HEK293 (cell line): ENCODE results near the gene PHETA1.

ENCODE experiments used
- CTCF ChIA-PET: fragments of 350-600 bp; formaldehyde crosslinking; extraction: SDS; loops from one replicate; lab custom pipeline; 2021; ENCODE audit warnings: antibody characterized with exemption; lab: Yijun Ruan, JAX
- POLR2A ChIA-PET: fragments of 300-600 bp; formaldehyde crosslinking; extraction: SDS; loops from one replicate; lab custom pipeline; 2020; ENCODE audit warnings: antibody characterized with exemption, inconsistent platforms; lab: Yijun Ruan, JAX
- H3K27ac ChIP-seq: fragments of 200-500 bp; sonication (Bioruptor generic); 2 replicates; pipeline ENCODE4 v1.5.1; 2014; ENCODE audit warnings: low read depth, low read length, control low read depth, inconsistent platforms; ENCODE audit errors: extremely low read depth
- H3K36me3 ChIP-seq, 2 experiments: fragments of 200-500 bp in 1 of 2; sonication (Bioruptor generic) in 1 of 2; 1 replicate in 1 of 2; 2 replicates in 1 of 2; pipeline ENCODE4 v1.5.1; 2014 to 2017; ENCODE audit warnings: inconsistent platforms in 2 of 2, low read length in 2 of 2; ENCODE audit not compliant: control insufficient read depth in 2 of 2, insufficient read depth in 1 of 2
- H3K4me1 ChIP-seq: fragments of 200-500 bp; sonication (Bioruptor generic); 2 replicates; pipeline ENCODE4 v1.5.1; 2014; ENCODE audit warnings: mild to moderate bottlenecking, low read length, inconsistent platforms; ENCODE audit not compliant: control insufficient read depth, insufficient read depth
- H3K4me3 ChIP-seq: 2 replicates; pipeline ENCODE4 v1.5.1; 2011; ENCODE audit warnings: low read depth, mild to moderate bottlenecking, control low read depth, low read length, moderate library complexity
- H3K9me3 ChIP-seq: fragments of 200-500 bp; sonication (Bioruptor generic); 2 replicates; pipeline ENCODE4 v1.5.1; 2014; ENCODE audit warnings: low read depth, low read length, inconsistent platforms; ENCODE audit not compliant: control insufficient read depth, insufficient read depth
- KLF1 ChIP-seq: fragments of 450-650 bp; formaldehyde crosslinking; IDR thresholded peaks from 2 replicates; pipeline ENCODE4 v1.5.1; 2016; ENCODE audit warnings: missing biosample characterization, missing genetic modification characterization
- PBX3 ChIP-seq: sonication (generic); formaldehyde crosslinking; IDR thresholded peaks from 2 replicates; pipeline ENCODE4 v1.8.1; 2022; ENCODE audit warnings: mild to moderate bottlenecking, moderate library complexity, missing genetic modification reagents
- PRDM1 ChIP-seq: fragments of 450-650 bp; formaldehyde crosslinking; IDR thresholded peaks from 2 replicates; pipeline ENCODE4; 2016; ENCODE audit warnings: missing biosample characterization, missing genetic modification characterization
- REST ChIP-seq: fragments of 450-650 bp; formaldehyde crosslinking; IDR thresholded peaks from 2 replicates; pipeline ENCODE4 v1.5.1; 2016; ENCODE audit warnings: missing biosample characterization, missing genetic modification characterization
- SALL2 ChIP-seq: fragments of 450-650 bp; formaldehyde crosslinking; IDR thresholded peaks from 2 replicates; pipeline ENCODE4 v1.5.0; 2017; ENCODE audit warnings: missing biosample characterization, mild to moderate bottlenecking, missing genetic modification characterization, borderline replicate concordance
- ZBTB49 ChIP-seq: fragments of 450-650 bp; formaldehyde crosslinking; IDR thresholded peaks from 2 replicates; pipeline ENCODE4 v1.5.1; 2016; ENCODE audit warnings: missing biosample characterization, missing genetic modification characterization, low read depth
- ZFHX2 ChIP-seq: fragments of 450-650 bp; formaldehyde crosslinking; conservative IDR thresholded peaks from 2 replicates; pipeline ENCODE4 v1.5.1; 2016; ENCODE audit warnings: missing biosample characterization, missing genetic modification characterization
- ZNF10 ChIP-seq: fragments of 450-650 bp; formaldehyde crosslinking; IDR thresholded peaks from 2 replicates; pipeline ENCODE4 v1.5.1; 2017; ENCODE audit warnings: missing biosample characterization, missing genetic modification characterization
- ZNF132 ChIP-seq: fragments of 450-650 bp; formaldehyde crosslinking; IDR thresholded peaks from 2 replicates; pipeline ENCODE4 v1.5.1; 2017; ENCODE audit warnings: missing biosample characterization, missing genetic modification characterization, borderline replicate concordance
- ZNF157 ChIP-seq: fragments of 450-650 bp; formaldehyde crosslinking; IDR thresholded peaks from 2 replicates; pipeline ENCODE4 v1.5.1; 2016; ENCODE audit warnings: missing biosample characterization, missing genetic modification characterization
- ZNF16 ChIP-seq: fragments of 450-650 bp; formaldehyde crosslinking; IDR thresholded peaks from 2 replicates; pipeline ENCODE4 v1.5.1; 2016; ENCODE audit warnings: low read depth, missing biosample characterization, missing genetic modification characterization
- ZNF223 ChIP-seq: fragments of 450-650 bp; formaldehyde crosslinking; IDR thresholded peaks from 2 replicates; pipeline ENCODE4 v1.5.1; 2016; ENCODE audit warnings: missing biosample characterization, missing genetic modification characterization
- ZNF341 ChIP-seq: fragments of 450-650 bp; formaldehyde crosslinking; IDR thresholded peaks from 2 replicates; pipeline ENCODE4; 2016; ENCODE audit warnings: low read depth, missing biosample characterization, missing genetic modification characterization
- ZNF354C ChIP-seq: fragments of 450-650 bp; formaldehyde crosslinking; IDR thresholded peaks from 2 replicates; pipeline ENCODE4 v1.5.1; 2016; ENCODE audit warnings: missing biosample characterization, missing genetic modification characterization, low read depth, borderline replicate concordance
- ZNF37A ChIP-seq: fragments of 450-650 bp; IDR thresholded peaks from 2 replicates; pipeline ENCODE4 v1.5.1; 2018; ENCODE audit warnings: missing biosample characterization, missing genetic modification characterization
- ZNF404 ChIP-seq: fragments of 450-650 bp; formaldehyde crosslinking; IDR thresholded peaks from 2 replicates; pipeline ENCODE4 v1.5.1; 2017; ENCODE audit warnings: missing biosample characterization, missing genetic modification characterization
- ZNF549 ChIP-seq: fragments of 450-650 bp; IDR thresholded peaks from 2 replicates; pipeline ENCODE4 v1.5.1; 2018; ENCODE audit warnings: missing biosample characterization, missing genetic modification characterization, mild to moderate bottlenecking, inconsistent platforms, moderate library complexity
- ZNF580 ChIP-seq: fragments of 450-650 bp; formaldehyde crosslinking; IDR thresholded peaks from 2 replicates; pipeline ENCODE4 v1.5.1; 2016; ENCODE audit warnings: missing biosample characterization, missing genetic modification characterization
- ZNF707 ChIP-seq: fragments of 450-650 bp; formaldehyde crosslinking; IDR thresholded peaks from 2 replicates; pipeline ENCODE4 v1.5.1; 2016; ENCODE audit warnings: missing biosample characterization, missing genetic modification characterization
- TF ChIP-seq, protein P1 (sequence below): fragments of 450-650 bp; formaldehyde crosslinking; IDR thresholded peaks from 2 replicates; pipeline ENCODE4 v1.5.1; 2016; ENCODE audit warnings: missing biosample characterization, missing genetic modification characterization
- TF ChIP-seq, protein P2 (sequence below): fragments of 450-650 bp; formaldehyde crosslinking; IDR thresholded peaks from 2 replicates; pipeline ENCODE4 v1.5.1; 2016; ENCODE audit warnings: missing biosample characterization, missing genetic modification characterization
- TF ChIP-seq, protein P3 (sequence below): fragments of 450-650 bp; formaldehyde crosslinking; IDR thresholded peaks from 2 replicates; pipeline ENCODE4 v1.5.1; 2016; ENCODE audit warnings: missing biosample characterization, missing genetic modification characterization

PHETA1 gene

DNA sequence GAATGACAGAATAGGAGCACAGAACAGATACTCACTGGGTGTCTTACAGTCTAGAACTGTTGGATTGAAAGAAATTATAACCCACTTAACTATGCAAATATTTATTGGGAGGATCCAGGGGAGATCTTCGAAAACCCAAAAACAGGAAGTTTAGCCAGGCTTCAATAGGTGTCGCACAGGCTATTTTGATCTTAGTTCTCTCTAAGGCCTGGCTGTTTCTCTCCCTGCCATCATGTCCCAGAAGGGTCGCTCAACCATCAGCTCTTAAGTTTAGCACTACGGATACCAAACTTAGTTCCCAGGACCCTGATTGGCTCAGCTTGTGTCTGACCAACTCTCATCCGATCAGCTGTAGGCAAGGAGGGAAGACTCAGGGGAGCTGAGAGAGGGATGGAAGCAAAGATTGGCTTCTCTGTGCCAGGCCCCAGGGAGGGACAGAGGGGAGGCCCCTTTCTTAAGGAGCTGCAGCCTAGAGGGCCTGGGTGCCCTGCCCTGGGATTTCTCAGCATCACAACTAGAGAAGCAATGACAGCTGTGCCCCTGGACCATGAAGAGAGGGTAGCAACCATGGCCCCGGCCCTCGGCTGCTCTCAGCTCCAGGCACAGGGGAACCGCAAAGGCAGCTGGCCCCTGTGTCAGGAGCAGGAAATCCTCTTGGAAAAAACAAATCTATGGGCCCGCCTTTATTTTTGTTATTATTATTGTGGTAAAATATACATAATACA is 13.5 kb downstream of the PHETA1 start:
- TF ChIP-seq, protein P1, sequence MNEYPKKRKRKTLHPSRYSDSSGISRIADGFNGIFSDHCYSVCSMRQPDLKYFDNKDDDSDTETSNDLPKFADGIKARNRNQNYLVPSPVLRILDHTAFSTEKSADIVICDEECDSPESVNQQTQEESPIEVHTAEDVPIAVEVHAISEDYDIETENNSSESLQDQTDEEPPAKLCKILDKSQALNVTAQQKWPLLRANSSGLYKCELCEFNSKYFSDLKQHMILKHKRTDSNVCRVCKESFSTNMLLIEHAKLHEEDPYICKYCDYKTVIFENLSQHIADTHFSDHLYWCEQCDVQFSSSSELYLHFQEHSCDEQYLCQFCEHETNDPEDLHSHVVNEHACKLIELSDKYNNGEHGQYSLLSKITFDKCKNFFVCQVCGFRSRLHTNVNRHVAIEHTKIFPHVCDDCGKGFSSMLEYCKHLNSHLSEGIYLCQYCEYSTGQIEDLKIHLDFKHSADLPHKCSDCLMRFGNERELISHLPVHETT (tag by site-specific recombination), result no peak
- no peak for TF ChIP-seq ZNF157 (tag by site-specific recombination)
- TF ChIP-seq SALL2 (tag by site-specific recombination), result no peak
- no peak for TF ChIP-seq ZNF580
- no peak for TF ChIP-seq PRDM1 (tag by site-specific recombination)
- TF ChIP-seq PBX3 (CRISPR knock-in tag), result no peak
- no peak for TF ChIP-seq ZNF354C (tag by site-specific recombination)
- TF ChIP-seq ZNF341, result no peak
- no peak for TF ChIP-seq ZBTB49 (tag by site-specific recombination)
- TF ChIP-seq ZNF223, result no peak
- no peak for TF ChIP-seq ZNF37A (tag by site-specific recombination)
- TF ChIP-seq ZNF132 (tag by site-specific recombination), result no peak
- TF ChIP-seq ZNF707 (tag by site-specific recombination), result no peak
- TF ChIP-seq ZNF549 (tag by site-specific recombination), result no peak
- TF ChIP-seq, protein P2, sequence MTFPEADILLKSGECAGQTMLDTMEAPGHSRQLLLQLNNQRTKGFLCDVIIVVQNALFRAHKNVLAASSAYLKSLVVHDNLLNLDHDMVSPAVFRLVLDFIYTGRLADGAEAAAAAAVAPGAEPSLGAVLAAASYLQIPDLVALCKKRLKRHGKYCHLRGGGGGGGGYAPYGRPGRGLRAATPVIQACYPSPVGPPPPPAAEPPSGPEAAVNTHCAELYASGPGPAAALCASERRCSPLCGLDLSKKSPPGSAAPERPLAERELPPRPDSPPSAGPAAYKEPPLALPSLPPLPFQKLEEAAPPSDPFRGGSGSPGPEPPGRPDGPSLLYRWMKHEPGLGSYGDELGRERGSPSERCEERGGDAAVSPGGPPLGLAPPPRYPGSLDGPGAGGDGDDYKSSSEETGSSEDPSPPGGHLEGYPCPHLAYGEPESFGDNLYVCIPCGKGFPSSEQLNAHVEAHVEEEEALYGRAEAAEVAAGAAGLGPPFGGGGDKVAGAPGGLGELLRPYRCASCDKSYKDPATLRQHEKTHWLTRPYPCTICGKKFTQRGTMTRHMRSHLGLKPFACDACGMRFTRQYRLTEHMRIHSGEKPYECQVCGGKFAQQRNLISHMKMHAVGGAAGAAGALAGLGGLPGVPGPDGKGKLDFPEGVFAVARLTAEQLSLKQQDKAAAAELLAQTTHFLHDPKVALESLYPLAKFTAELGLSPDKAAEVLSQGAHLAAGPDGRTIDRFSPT, result no peak
- no peak for TF ChIP-seq ZNF404
- no peak for TF ChIP-seq ZFHX2
- TF ChIP-seq ZNF16, result no peak
- ChIA-PET CTCF (no interaction called here), POLR2A (no interaction called here)
- no peaks in the 10 kb centered on the region for H3K36me3 ChIP-seq
- no peak overlapping the region for H3K4me3 ChIP-seq
- H3K9me3 ChIP-seq, result no peaks in the 10 kb centered on the region
- no peak overlapping the region for H3K27ac ChIP-seq
- no peaks in the 10 kb centered on the region for H3K4me1 ChIP-seq

- no peak overlapping the region for H3K27ac ChIP-seq
- POLR2A ChIA-PET, result no interaction called here
- no peak overlapping the region for H3K4me3 ChIP-seq
- CTCF ChIA-PET, result no interaction called here
- no peaks in the 10 kb centered on the region for H3K9me3 ChIP-seq
- H3K4me1 ChIP-seq, result no peaks in the 10 kb centered on the region
- no peaks in the 10 kb centered on the region for H3K36me3 ChIP-seq
- TF ChIP-seq, protein P3, sequence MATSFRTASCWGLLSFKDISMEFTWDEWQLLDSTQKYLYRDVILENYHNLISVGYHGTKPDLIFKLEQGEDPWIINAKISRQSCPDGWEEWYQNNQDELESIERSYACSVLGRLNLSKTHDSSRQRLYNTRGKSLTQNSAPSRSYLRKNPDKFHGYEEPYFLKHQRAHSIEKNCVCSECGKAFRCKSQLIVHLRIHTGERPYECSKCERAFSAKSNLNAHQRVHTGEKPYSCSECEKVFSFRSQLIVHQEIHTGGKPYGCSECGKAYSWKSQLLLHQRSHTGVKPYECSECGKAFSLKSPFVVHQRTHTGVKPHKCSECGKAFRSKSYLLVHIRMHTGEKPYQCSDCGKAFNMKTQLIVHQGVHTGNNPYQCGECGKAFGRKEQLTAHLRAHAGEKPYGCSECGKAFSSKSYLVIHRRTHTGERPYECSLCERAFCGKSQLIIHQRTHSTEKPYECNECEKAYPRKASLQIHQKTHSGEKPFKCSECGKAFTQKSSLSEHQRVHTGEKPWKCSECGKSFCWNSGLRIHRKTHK (tag by site-specific recombination), result no peak
- no peak for TF ChIP-seq REST (tag by site-specific recombination)
- no peak for TF ChIP-seq ZNF10 (tag by site-specific recombination)
- no peak for TF ChIP-seq KLF1 (tag by site-specific recombination)
Measured at GRCh38 chr12:111354511-111354910, 14.4 kb downstream of the PHETA1 start.
